Measurements from ENCODE around the gene SZT2. TPM values are rescaled to one million over a fixed set of nuclear protein-coding genes. Genes with fewer than 3 reads are reported as not detected.

SZT2 gene
- total and polyA plus RNA-seq, 10 of the 15 experiments (the other 5 are each of a cell fraction or from before 2014, with no cell fraction given) = 1.4 to 38.3 (median 12.7) TPM

- TF ChIP-seq ZNF687 (IDR thresholded peaks at IDR 0.05) = no peak
- no peak for TF ChIP-seq USF2 (IDR thresholded peaks at IDR 0.05; ENCODE audit: borderline replicate concordance, low read depth, low read length)
- TF ChIP-seq SUPT20H (IDR thresholded peaks at IDR 0.05; ENCODE audit: borderline replicate concordance, control insufficient read depth, low read depth, low read length) = no peak
These were observed 57.5 kb downstream of the SZT2 start (continued) for GRCh38 chr1:43446881-43447835.

All from GM12878 (cell line).